A673 (cell line): Measurements from ENCODE around the gene KMT2C.

ENCODE experiments used
- CTCF ChIP-seq: fragments of 300-800, 200-600 bp; sonication (generic); conservative IDR thresholded peaks from 2 replicates; pipeline ENCODE4 v1.5.1; 2017; ENCODE audit warnings: low read depth, mild to moderate bottlenecking, antibody characterized with exemption, low read length, moderate library complexity, mixed read lengths
- EZH2 ChIP-seq: fragments of 200-600 bp; sonication (generic); IDR thresholded peaks from 2 replicates; pipeline ENCODE4 v1.6.1; 2017; ENCODE audit warnings: borderline replicate concordance, low read depth, mild to moderate bottlenecking, mixed read lengths, antibody characterized with exemption, low read length; ENCODE audit not compliant: poor library complexity, severe bottlenecking

- TF ChIP-seq CTCF (no peak), EZH2 (no peak)
Observed at GRCh38 chr7:152132812-152133211, 303.0 kb downstream of the KMT2C start.
